HEK293T (cell line): ENCODE results near the gene NFATC1.

Experiments
- CTCF ChIA-PET: fragments of 350-600 bp; formaldehyde crosslinking; extraction: SDS; loops from one replicate; lab custom pipeline; 2021; ENCODE audit warnings: antibody characterized with exemption, inconsistent platforms; lab: Yijun Ruan, JAX
- POLR2A ChIA-PET: fragments of 350-600 bp; formaldehyde crosslinking; extraction: SDS; loops from one replicate; lab custom pipeline; 2020; ENCODE audit warnings: antibody characterized with exemption, inconsistent platforms; lab: Yijun Ruan, JAX
- DNase-seq: peaks from one replicate; pipeline ENCODE4 v3.0.0; 2012; ENCODE audit warnings: mixed read lengths; ENCODE audit errors: extremely low spot score
- ARNT ChIP-seq: fragments of 450-650 bp; IDR thresholded peaks from 2 replicates; pipeline ENCODE4 v1.6.1; 2017; ENCODE audit warnings: mild to moderate bottlenecking
- BHLHE40 ChIP-seq: fragments of 450-650 bp; IDR thresholded peaks from 2 replicates; pipeline ENCODE4 v1.6.1; 2016; ENCODE audit warnings: mild to moderate bottlenecking, moderate library complexity, borderline replicate concordance
- CTBP1 ChIP-seq: fragments of 450-650 bp; IDR thresholded peaks from 2 replicates; pipeline ENCODE4 v1.6.1; 2016; ENCODE audit warnings: borderline replicate concordance
- ELF4 ChIP-seq: fragments of 450-650 bp; IDR thresholded peaks from 2 replicates; pipeline ENCODE4 v1.6.1; 2017; ENCODE audit warnings: antibody characterized with exemption
- FOXA1 ChIP-seq: fragments of 450-650 bp; IDR thresholded peaks from 2 replicates; pipeline ENCODE4 v1.6.1; 2016; ENCODE audit warnings: mild to moderate bottlenecking
- FOXK2 ChIP-seq: fragments of 450-650 bp; IDR thresholded peaks from 2 replicates; pipeline ENCODE4 v1.6.1; 2016; ENCODE audit warnings: mild to moderate bottlenecking
- FOXM1 ChIP-seq: fragments of 450-650 bp; IDR thresholded peaks from 2 replicates; pipeline ENCODE4 v1.6.1; 2017; ENCODE audit warnings: mild to moderate bottlenecking, borderline replicate concordance
- HDGF ChIP-seq: fragments of 450-650 bp; IDR thresholded peaks from 2 replicates; pipeline ENCODE4 v1.6.1; 2017; ENCODE audit warnings: antibody characterized with exemption, borderline replicate concordance
- L3MBTL2 ChIP-seq: fragments of 450-650 bp; conservative IDR thresholded peaks from 2 replicates; pipeline ENCODE4 v1.6.1; 2016; ENCODE audit warnings: mild to moderate bottlenecking
- LEF1 ChIP-seq: fragments of 450-650 bp; IDR thresholded peaks from 2 replicates; pipeline ENCODE4 v1.6.1; 2017; ENCODE audit warnings: mild to moderate bottlenecking, borderline replicate concordance
- NFRKB ChIP-seq: fragments of 450-650 bp; IDR thresholded peaks from 2 replicates; pipeline ENCODE4 v1.6.1; 2016; ENCODE audit warnings: mild to moderate bottlenecking, moderate library complexity
- PKNOX1 ChIP-seq: fragments of 450-650 bp; IDR thresholded peaks from 2 replicates; pipeline ENCODE4 v1.6.1; 2016
- SP1 ChIP-seq: fragments of 450-650 bp; IDR thresholded peaks from 2 replicates; pipeline ENCODE4 v1.6.1; 2017
- SUZ12 ChIP-seq: fragments of 450-650 bp; IDR thresholded peaks from 2 replicates; pipeline ENCODE4 v1.6.1; 2016; ENCODE audit warnings: mild to moderate bottlenecking
- TARDBP ChIP-seq: fragments of 450-650 bp; IDR thresholded peaks from 2 replicates; pipeline ENCODE4 v1.6.1; 2016
- ZNF384 ChIP-seq: fragments of 450-650 bp; IDR thresholded peaks from 2 replicates; pipeline ENCODE4 v1.6.1; 2016

NFATC1 gene

GRCh38 chr18:79549638-79550000 lies 153.9 kb downstream of the NFATC1 start:
- no peak for TF ChIP-seq TARDBP
- no peak for TF ChIP-seq ELF4
- TF ChIP-seq L3MBTL2 = no peak
- TF ChIP-seq ARNT = no peak
- TF ChIP-seq ZNF384 = no peak
- TF ChIP-seq LEF1 = no peak
- DNase-seq = no peak
- POLR2A ChIA-PET = no interaction called here
- CTCF ChIA-PET = no interaction called here

- CTCF ChIA-PET = no interaction called here
Observed at GRCh38 chr18:79552140-79552631, 156.5 kb downstream of the NFATC1 start.

GRCh38 chr18:79552696-79553095 lies 157.0 kb downstream of the NFATC1 start:
- no peak for DNase-seq
- ChIA-PET POLR2A (no interaction called here), CTCF (no interaction called here)
- TF ChIP-seq FOXA1 (no peak), PKNOX1 (no peak), L3MBTL2 (no peak)

More at GRCh38 chr18:79552140-79552631, 156.5 kb downstream of the NFATC1 start:
- POLR2A ChIA-PET = no interaction called here
- DNase-seq = no peak
- no peak for TF ChIP-seq CTBP1
- TF ChIP-seq ZNF384 = no peak
- TF ChIP-seq ELF4 = no peak
- TF ChIP-seq SP1 = no peak
- TF ChIP-seq BHLHE40 = no peak
- no peak for TF ChIP-seq FOXM1
- TF ChIP-seq LEF1 = no peak
- TF ChIP-seq FOXK2 = no peak
- TF ChIP-seq FOXA1 = no peak
- TF ChIP-seq L3MBTL2 = no peak
- TF ChIP-seq PKNOX1 = no peak
- no peak for TF ChIP-seq TARDBP
- no peak for TF ChIP-seq SUZ12
- TF ChIP-seq HDGF = no peak
- TF ChIP-seq ARNT = no peak
- no peak for TF ChIP-seq NFRKB

GRCh38 chr18:79553154-79553553 lies 157.4 kb downstream of the NFATC1 start:
- TF ChIP-seq FOXK2 (no peak), HDGF (no peak), BHLHE40 (no peak), SUZ12 (no peak), ZNF384 (no peak), PKNOX1 (no peak), LEF1 (no peak), FOXA1 (no peak), NFRKB (no peak), FOXM1 (no peak), CTBP1 (no peak), ARNT (no peak), SP1 (no peak), TARDBP (no peak), L3MBTL2 (no peak), ELF4 (no peak)
- POLR2A ChIA-PET = no interaction called here
- CTCF ChIA-PET = no interaction called here
- no peak for DNase-seq

DNA sequence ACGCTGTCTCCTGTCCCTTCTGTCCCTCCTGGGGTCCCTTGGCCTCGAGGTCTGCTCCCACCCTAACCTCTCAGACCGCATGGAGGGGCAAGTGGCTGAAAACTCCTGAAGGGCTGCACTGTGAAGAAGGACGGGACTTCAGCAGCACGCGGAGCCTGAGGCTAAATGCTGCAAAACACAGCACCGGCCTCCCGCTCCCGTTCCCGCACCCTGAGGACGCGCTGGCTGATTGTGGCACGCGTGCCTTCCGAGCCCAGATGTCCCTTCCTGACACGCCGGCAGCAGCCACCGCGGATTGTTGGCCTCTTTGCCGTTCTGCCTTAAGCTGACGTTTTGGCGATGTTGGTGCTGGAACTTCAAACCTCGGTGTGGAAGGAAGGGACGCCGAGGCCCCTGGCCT lies 158.0 kb downstream of the NFATC1 start:
- CTCF ChIA-PET = no interaction called here
- DNase-seq = no peak
- POLR2A ChIA-PET = no interaction called here
- TF ChIP-seq FOXK2 (no peak), TARDBP (no peak)

GRCh38 chr18:79554321-79554720 lies 158.6 kb downstream of the NFATC1 start:
- ChIA-PET CTCF (no interaction called here), POLR2A (no interaction called here)
- no peak for TF ChIP-seq PKNOX1
- TF ChIP-seq FOXM1 = no peak
- TF ChIP-seq FOXA1 = no peak
- no peak for DNase-seq
